HK-2 (cell line): ENCODE measurements around the gene SLC11A1.

Experiments
- DNase-seq: peaks from one replicate; pipeline ENCODE4 v3.0.0-alpha.2; 2018; ENCODE audit not compliant: unreplicated experiment

The SLC11A1 gene

GRCh38 chr2:218435003-218435982 is 53.2 kb downstream of the SLC11A1 start:
- DNase-seq, result no peak

DNA sequence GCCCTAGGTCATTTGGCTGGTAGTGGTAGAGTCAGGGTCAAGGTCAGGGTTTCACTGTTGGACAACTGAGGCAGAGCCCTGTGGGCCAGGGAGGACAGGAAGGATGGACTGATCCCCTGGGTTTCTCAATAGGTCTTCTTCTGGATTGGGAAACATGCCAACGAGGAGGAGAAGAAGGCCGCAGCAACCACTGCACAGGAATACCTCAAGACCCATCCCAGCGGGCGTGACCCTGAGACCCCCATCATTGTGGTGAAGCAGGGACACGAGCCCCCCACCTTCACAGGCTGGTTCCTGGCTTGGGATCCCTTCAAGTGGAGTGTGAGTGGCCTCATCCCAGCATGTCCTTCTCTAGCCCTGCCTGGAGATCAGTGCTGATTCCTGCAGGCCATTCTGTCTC is 54.9 kb downstream of the SLC11A1 start:
- no peak for DNase-seq

- DNase-seq, result no peak
These were observed 55.9 kb downstream of the SLC11A1 start for GRCh38 chr2:218437969-218438368.

DNA sequence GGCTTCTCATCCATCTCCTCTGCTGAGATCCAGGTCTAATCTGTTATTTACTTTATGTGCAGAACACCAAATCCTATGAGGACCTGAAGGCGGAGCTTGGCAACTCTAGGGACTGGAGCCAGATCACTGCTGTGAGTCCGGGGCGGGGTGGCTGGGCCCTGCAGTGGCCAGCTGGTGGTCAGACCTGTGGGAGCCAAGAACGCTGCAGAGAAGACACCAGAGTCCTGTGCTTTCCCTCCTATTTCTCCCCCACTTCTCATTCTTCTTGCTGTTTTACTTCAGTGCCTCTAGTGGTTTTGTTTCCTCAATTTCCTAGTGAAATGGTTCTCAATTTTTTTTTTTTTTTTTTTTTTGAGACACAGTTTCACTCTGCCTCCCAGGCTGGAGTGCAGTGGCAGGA is 56.5 kb downstream of the SLC11A1 start:
- no peak for DNase-seq

- no peak for DNase-seq
These were observed 62.8 kb downstream of the SLC11A1 start for GRCh38 chr2:218444692-218445357.

DNA sequence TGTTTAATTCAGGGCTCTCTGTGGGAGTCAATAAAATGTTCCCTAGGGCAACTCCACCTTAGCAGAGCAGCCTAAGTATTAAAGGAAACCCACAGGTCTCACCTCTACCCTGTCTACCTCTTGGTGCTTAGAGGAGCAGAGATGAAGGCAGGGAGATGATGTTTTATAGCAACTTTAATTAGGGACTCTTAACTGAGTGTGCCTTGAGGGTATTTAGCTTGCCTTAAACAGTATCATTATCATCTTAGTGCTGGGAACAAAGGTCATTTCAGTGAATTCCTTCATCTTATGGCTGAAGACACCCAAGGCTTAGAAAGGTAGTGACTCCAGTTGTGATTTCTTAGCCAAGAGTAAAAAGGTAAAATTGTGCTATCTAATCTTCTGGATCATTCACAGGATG is 63.5 kb downstream of the SLC11A1 start:
- no peak for DNase-seq
